Dendritic cell treated with granulocyte-macrophage colony-stimulating factor and Interleukin-4, amounts not matched to agents 40 ng/mL and 50 ng/mL, for 4 days (primary cell): ENCODE results near the gene NFATC3.

Source experiments
- H3K27ac Mint-ChIP-seq: one replicate; pipeline ENCODE4 v1.8.0; 2022; ENCODE audit warnings: mild to moderate bottlenecking, mixed read lengths
- H3K27me3 Mint-ChIP-seq: one replicate; pipeline ENCODE4 v1.8.0; 2022; ENCODE audit warnings: mild to moderate bottlenecking, mixed read lengths
- H3K36me3 Mint-ChIP-seq: one replicate; pipeline ENCODE4 v1.8.0; 2022; ENCODE audit warnings: low read depth, mixed read lengths
- H3K4me1 Mint-ChIP-seq: one replicate; pipeline ENCODE4 v1.8.0; 2022; ENCODE audit warnings: low read depth, mixed read lengths
- H3K4me3 Mint-ChIP-seq: one replicate; pipeline ENCODE4 v1.8.0; 2022; ENCODE audit warnings: mild to moderate bottlenecking, moderate library complexity, mixed read lengths
- H3K9me3 Mint-ChIP-seq: one replicate; pipeline ENCODE4 v1.8.0; 2022; ENCODE audit warnings: mixed read lengths
- intact Hi-C: fragments of 100-400 bp; cut with micrococcal nuclease; formaldehyde crosslinking; loops from one replicate; pipeline ENCODE4 v1.15.0; 2022

Gene NFATC3

DNA sequence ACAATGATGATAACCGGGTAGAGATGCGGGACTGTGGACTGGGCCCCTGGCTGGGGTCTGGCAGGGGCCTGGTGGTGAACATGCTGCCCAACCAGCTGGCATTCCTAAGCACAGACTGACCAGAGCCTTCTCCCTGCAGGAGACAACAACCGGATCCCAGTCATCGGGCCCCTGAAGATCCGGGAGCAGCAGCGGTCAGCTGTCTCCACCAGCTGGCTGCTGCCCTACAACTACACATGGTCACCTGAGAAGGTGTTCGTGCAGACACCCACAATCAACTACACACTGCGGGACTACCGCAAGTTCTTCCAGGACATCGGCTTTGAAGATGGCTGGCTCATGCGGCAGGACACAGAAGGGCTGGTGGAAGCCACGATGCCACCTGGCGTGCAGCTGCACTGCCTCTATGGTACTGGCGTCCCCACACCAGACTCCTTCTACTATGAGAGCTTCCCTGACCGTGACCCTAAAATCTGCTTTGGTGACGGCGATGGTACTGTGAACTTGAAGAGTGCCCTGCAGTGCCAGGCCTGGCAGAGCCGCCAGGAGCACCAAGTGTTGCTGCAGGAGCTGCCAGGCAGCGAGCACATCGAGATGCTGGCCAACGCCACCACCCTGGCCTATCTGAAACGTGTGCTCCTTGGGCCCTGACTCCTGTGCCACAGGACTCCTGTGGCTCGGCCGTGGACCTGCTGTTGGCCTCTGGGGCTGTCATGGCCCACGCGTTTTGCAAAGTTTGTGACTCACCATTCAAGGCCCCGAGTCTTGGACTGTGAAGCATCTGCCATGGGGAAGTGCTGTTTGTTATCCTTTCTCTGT, 174.0 kb downstream of the NFATC3 start:
- Mint-ChIP-seq H3K27ac (peak overlapping the region; percentile 81), H3K36me3 (peaks cover 78% of the 10 kb centered on the region), H3K4me1 (peaks cover 50% of the 10 kb centered on the region), H3K27me3 (no peaks in the 10 kb centered on the region), H3K4me3 (no peak overlapping the region), H3K9me3 (no peaks in the 10 kb centered on the region)
- intact Hi-C loops = no loop called here

- no peaks in the 10 kb centered on the region for H3K9me3 Mint-ChIP-seq
- peaks cover 57% of the 10 kb centered on the region for H3K36me3 Mint-ChIP-seq
- peaks cover 49% of the 10 kb centered on the region for H3K4me1 Mint-ChIP-seq
- H3K27me3 Mint-ChIP-seq = no peaks in the 10 kb centered on the region
- H3K4me3 Mint-ChIP-seq = peak overlapping the region; percentile 93
- intact Hi-C loops = loop anchor here (10.0 kb wide), 1 partner anchor 251 kb away; no protein-coding TSS in a partner anchor
- peak overlapping the region; percentile 92 for H3K27ac Mint-ChIP-seq
These were observed 178.5 kb downstream of the NFATC3 start for GRCh38 chr16:68263559-68264127.

- H3K36me3 Mint-ChIP-seq = peaks cover 57% of the 10 kb centered on the region
- intact Hi-C loops = loop anchor here (1.0 to 10.0 kb wide), 2 partner anchors 46 to 250 kb away; partner anchors contain the start of gene SLC7A6OS
These were observed 179.2 kb downstream of the NFATC3 start, which contains the start of gene SLC7A6 for GRCh38 chr16:68264128-68265077. Gene SLC7A6, plus strand, starts transcription at chr16:68264526. Its CDS starts 10,201 bp downstream, at chr16:68274727.

GRCh38 chr16:68265078-68265920, 180.1 kb downstream of the NFATC3 start:
- no peaks in the 10 kb centered on the region for H3K27me3 Mint-ChIP-seq
- H3K36me3 Mint-ChIP-seq = peaks cover 55% of the 10 kb centered on the region
- H3K4me3 Mint-ChIP-seq = peak overlapping the region; percentile 93
- intact Hi-C loops = loop anchor here (1.0 to 10.0 kb wide), 2 partner anchors 45 to 250 kb away; partner anchors contain the start of gene SLC7A6OS
- H3K27ac Mint-ChIP-seq = peak overlapping the region; percentile 92
- H3K4me1 Mint-ChIP-seq = peaks cover 32% of the 10 kb centered on the region
- no peaks in the 10 kb centered on the region for H3K9me3 Mint-ChIP-seq

More at GRCh38 chr16:68264128-68265077, 179.2 kb downstream of the NFATC3 start, which contains the start of gene SLC7A6:
- Mint-ChIP-seq H3K4me3 (peak within 1 kb of the TSS; percentile 93), H3K4me1 (peaks cover 41% of the 10 kb centered on the region), H3K27me3 (no peaks in the 10 kb centered on the region), H3K27ac (peak within 1 kb of the TSS; percentile 92), H3K9me3 (no peaks in the 10 kb centered on the region)

- H3K27ac Mint-ChIP-seq = no peak overlapping the region
- peaks cover 60% of the 10 kb centered on the region for H3K36me3 Mint-ChIP-seq
- intact Hi-C loops = loop anchor here (10.0 kb wide), 1 partner anchor 247 kb away; no protein-coding TSS in a partner anchor
- no peak overlapping the region for H3K4me3 Mint-ChIP-seq
- no peaks in the 10 kb centered on the region for H3K9me3 Mint-ChIP-seq
- H3K27me3 Mint-ChIP-seq = no peaks in the 10 kb centered on the region
- H3K4me1 Mint-ChIP-seq = peaks cover 32% of the 10 kb centered on the region
These were observed 182.6 kb downstream of the NFATC3 start for GRCh38 chr16:68267612-68268405.

- Mint-ChIP-seq H3K36me3 (peaks cover 69% of the 10 kb centered on the region), H3K9me3 (no peaks in the 10 kb centered on the region), H3K27ac (no peak overlapping the region), H3K4me1 (peaks cover 23% of the 10 kb centered on the region), H3K27me3 (no peaks in the 10 kb centered on the region), H3K4me3 (no peak overlapping the region)
- intact Hi-C loops = loop anchor here (10.0 kb wide), 1 partner anchor 245 kb away; no protein-coding TSS in a partner anchor
These were observed 184.6 kb downstream of the NFATC3 start for GRCh38 chr16:68269793-68270192.

DNA sequence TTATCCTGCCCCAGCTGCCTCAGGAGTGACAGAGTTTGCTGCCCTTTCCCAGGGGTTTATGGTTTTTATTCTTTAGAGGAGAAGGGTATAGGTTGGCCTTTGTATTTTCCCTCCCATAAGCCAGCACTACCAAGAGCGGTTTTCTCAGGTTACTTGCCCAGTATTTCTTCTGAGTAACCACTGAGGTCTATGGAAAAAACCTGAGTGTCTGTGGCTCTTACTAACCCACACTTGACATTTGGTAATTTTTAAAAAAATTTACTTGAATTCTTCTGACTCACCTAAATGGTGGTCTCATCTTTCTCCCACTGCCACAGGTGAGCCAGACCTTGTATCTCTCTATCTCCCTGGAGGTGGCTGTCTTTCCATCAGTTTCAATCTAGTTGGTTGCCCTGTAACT, 185.2 kb downstream of the NFATC3 start:
- no peak overlapping the region for H3K4me3 Mint-ChIP-seq
- H3K36me3 Mint-ChIP-seq = peaks cover 72% of the 10 kb centered on the region
- intact Hi-C loops = no loop called here
- H3K27ac Mint-ChIP-seq = no peak overlapping the region
- H3K9me3 Mint-ChIP-seq = no peaks in the 10 kb centered on the region
- H3K4me1 Mint-ChIP-seq = peaks cover 17% of the 10 kb centered on the region
- no peaks in the 10 kb centered on the region for H3K27me3 Mint-ChIP-seq

GRCh38 chr16:68272507-68273209, 187.5 kb downstream of the NFATC3 start:
- Mint-ChIP-seq H3K9me3 (no peaks in the 10 kb centered on the region), H3K27ac (no peak overlapping the region), H3K4me3 (no peak overlapping the region), H3K27me3 (no peaks in the 10 kb centered on the region), H3K4me1 (peaks cover 8% of the 10 kb centered on the region), H3K36me3 (peaks cover 82% of the 10 kb centered on the region)
- intact Hi-C loops = no loop called here

GRCh38 chr16:68273459-68273858, 188.3 kb downstream of the NFATC3 start:
- Mint-ChIP-seq H3K27ac (no peak overlapping the region), H3K9me3 (no peaks in the 10 kb centered on the region), H3K36me3 (peaks cover 75% of the 10 kb centered on the region), H3K4me3 (no peak overlapping the region), H3K27me3 (no peaks in the 10 kb centered on the region), H3K4me1 (peaks cover 6% of the 10 kb centered on the region)
- intact Hi-C loops = no loop called here

- Mint-ChIP-seq H3K36me3 (peaks cover 73% of the 10 kb centered on the region), H3K9me3 (no peaks in the 10 kb centered on the region), H3K4me3 (no peak overlapping the region), H3K27me3 (no peaks in the 10 kb centered on the region), H3K4me1 (peaks cover 6% of the 10 kb centered on the region), H3K27ac (no peak overlapping the region)
- intact Hi-C loops = no loop called here
These were observed 188.7 kb downstream of the NFATC3 start for GRCh38 chr16:68273896-68274295.

DNA sequence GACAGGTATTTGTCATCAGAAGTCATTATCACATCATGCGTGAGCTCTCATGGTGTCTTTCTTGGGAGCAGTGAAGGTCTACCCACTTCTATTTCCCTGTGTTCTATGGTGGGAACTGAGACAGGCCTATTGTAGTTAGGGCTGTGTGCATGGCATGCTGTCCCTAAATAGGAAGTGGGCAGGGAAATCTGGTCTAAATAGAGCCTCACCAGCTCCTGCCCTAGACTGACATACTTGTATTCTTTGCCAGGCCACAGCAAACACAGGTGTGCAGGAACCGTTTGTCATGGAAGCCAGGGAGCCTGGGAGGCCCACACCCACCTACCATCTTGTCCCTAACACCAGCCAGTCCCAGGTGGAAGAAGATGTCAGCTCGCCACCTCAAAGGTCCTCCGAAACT, 189.3 kb downstream of the NFATC3 start:
- intact Hi-C loops = no loop called here
- H3K36me3 Mint-ChIP-seq = peaks cover 68% of the 10 kb centered on the region
- H3K4me1 Mint-ChIP-seq = peaks cover 6% of the 10 kb centered on the region
- no peaks in the 10 kb centered on the region for H3K27me3 Mint-ChIP-seq
- no peak overlapping the region for H3K4me3 Mint-ChIP-seq
- H3K9me3 Mint-ChIP-seq = no peaks in the 10 kb centered on the region
- no peak overlapping the region for H3K27ac Mint-ChIP-seq
